ENCODE measurements around the gene GNLY.
"Not testable (repeated sequence)": the region's sequence is repeated elsewhere in the genome, so short reads cannot be mapped to it uniquely, and the experiment has no call there.

Gene GNLY

GRCh38 chr2:85668009-85668856 is 25.9 kb upstream of the GNLY start, which contains the start of gene SFTPB:
TSS of gene SFTPB (minus strand) at chr2:85668199. CDS start at chr2:85668183, 16 bp downstream.
- Histone ChIP-seq H3F3A (ENCODE audit: insufficient read depth) (no peaks in the 10 kb centered on the region), H3K4me3 (ENCODE audit: insufficient read depth, low read length, poor library complexity, severe bottlenecking) (no peak within 1 kb of the TSS), H3K9me2 (replicated peaks; ENCODE audit: insufficient read depth, low read length) (no peaks in the 10 kb centered on the region), H4K20me1 (ENCODE audit: low read depth, low read length) (no peaks in the 10 kb centered on the region), H2AFZ (ENCODE audit: low read depth, low read length, severe bottlenecking) (no peak within 1 kb of the TSS), H3K9me3 (ENCODE audit: insufficient read depth, low read length) (no peaks in the 10 kb centered on the region), H3K79me2 (ENCODE audit: insufficient read depth, low read length) (no peaks in the 10 kb centered on the region), H3K36me3 (ENCODE audit: low read length) (no peaks in the 10 kb centered on the region), H3K27me3 (ENCODE audit: low read length) (no peaks in the 10 kb centered on the region), H3K27ac (ENCODE audit: low read depth, low read length) (no peak within 1 kb of the TSS), H3K4me2 (ENCODE audit: low read depth, low read length, poor library complexity, severe bottlenecking) (no peak within 1 kb of the TSS), H3K9ac (ENCODE audit: low read length) (no peak within 1 kb of the TSS)
- TF ChIP-seq CTCF (IDR thresholded peaks at IDR 0.05; ENCODE audit: insufficient read depth, low read length, poor library complexity, severe bottlenecking) (no peak), EZH2phosphoT487 (conservative IDR thresholded peaks at IDR 0.05; ENCODE audit: low read length) (no peak)

- no peaks in the 10 kb centered on the region for H3K9me3 ChIP-seq (ENCODE audit: insufficient read depth, low read length)
- no peak for TF ChIP-seq EZH2phosphoT487 (conservative IDR thresholded peaks at IDR 0.05; ENCODE audit: low read length)
- no peak for TF ChIP-seq CTCF (IDR thresholded peaks at IDR 0.05; ENCODE audit: insufficient read depth, low read length, poor library complexity, severe bottlenecking)
- H4K20me1 ChIP-seq (ENCODE audit: low read depth, low read length): no peaks in the 10 kb centered on the region
- H3K9ac ChIP-seq (ENCODE audit: low read length): no peak overlapping the region
- no peaks in the 10 kb centered on the region for H3K9me2 ChIP-seq (replicated peaks; ENCODE audit: insufficient read depth, low read length)
- H3K4me2 ChIP-seq (ENCODE audit: low read depth, low read length, poor library complexity, severe bottlenecking): no peak overlapping the region
- H3K27ac ChIP-seq (ENCODE audit: low read depth, low read length): no peak overlapping the region
- no peak overlapping the region for H2AFZ ChIP-seq (ENCODE audit: low read depth, low read length, severe bottlenecking)
- H3K27me3 ChIP-seq (ENCODE audit: low read length): no peaks in the 10 kb centered on the region
- no peaks in the 10 kb centered on the region for H3F3A ChIP-seq (ENCODE audit: insufficient read depth)
- H3K79me2 ChIP-seq (ENCODE audit: insufficient read depth, low read length): no peaks in the 10 kb centered on the region
- H3K36me3 ChIP-seq (ENCODE audit: low read length): no peaks in the 10 kb centered on the region
- H3K4me3 ChIP-seq (ENCODE audit: insufficient read depth, low read length, poor library complexity, severe bottlenecking): no peak overlapping the region
These were observed 25.4 kb upstream of the GNLY start for GRCh38 chr2:85668857-85669142.

- no peaks in the 10 kb centered on the region for H3K36me3 ChIP-seq (ENCODE audit: low read length)
- no peak overlapping the region for H3K4me3 ChIP-seq (ENCODE audit: insufficient read depth, low read length, poor library complexity, severe bottlenecking)
- H3K27ac ChIP-seq (ENCODE audit: low read depth, low read length): no peak overlapping the region
- H3K27me3 ChIP-seq (ENCODE audit: low read length): no peaks in the 10 kb centered on the region
- H3K9me2 ChIP-seq (replicated peaks; ENCODE audit: insufficient read depth, low read length): no peaks in the 10 kb centered on the region
- no peak overlapping the region for H3K9ac ChIP-seq (ENCODE audit: low read length)
- no peak for TF ChIP-seq EZH2phosphoT487 (conservative IDR thresholded peaks at IDR 0.05; ENCODE audit: low read length)
- no peak for TF ChIP-seq CTCF (IDR thresholded peaks at IDR 0.05; ENCODE audit: insufficient read depth, low read length, poor library complexity, severe bottlenecking)
- no peaks in the 10 kb centered on the region for H4K20me1 ChIP-seq (ENCODE audit: low read depth, low read length)
- no peaks in the 10 kb centered on the region for H3K9me3 ChIP-seq (ENCODE audit: insufficient read depth, low read length)
- no peak overlapping the region for H2AFZ ChIP-seq (ENCODE audit: low read depth, low read length, severe bottlenecking)
- H3K79me2 ChIP-seq (ENCODE audit: insufficient read depth, low read length): no peaks in the 10 kb centered on the region
- no peaks in the 10 kb centered on the region for H3F3A ChIP-seq (ENCODE audit: insufficient read depth)
- no peak overlapping the region for H3K4me2 ChIP-seq (ENCODE audit: low read depth, low read length, poor library complexity, severe bottlenecking)
These were observed 24.6 kb upstream of the GNLY start for GRCh38 chr2:85669549-85669948.

GRCh38 chr2:85670416-85670815 is 23.7 kb upstream of the GNLY start:
- H3K9me2 ChIP-seq (replicated peaks; ENCODE audit: insufficient read depth, low read length); H3K9ac ChIP-seq (ENCODE audit: low read length); H3K36me3 ChIP-seq (ENCODE audit: low read length); H3K4me3 ChIP-seq (ENCODE audit: insufficient read depth, low read length, poor library complexity, severe bottlenecking); H3K4me2 ChIP-seq (ENCODE audit: low read depth, low read length, poor library complexity, severe bottlenecking); H3K27ac ChIP-seq (ENCODE audit: low read depth, low read length); H4K20me1 ChIP-seq (ENCODE audit: low read depth, low read length); H3K9me3 ChIP-seq (ENCODE audit: insufficient read depth, low read length); H3F3A ChIP-seq (ENCODE audit: insufficient read depth); H2AFZ ChIP-seq (ENCODE audit: low read depth, low read length, severe bottlenecking); H3K27me3 ChIP-seq (ENCODE audit: low read length); H3K79me2 ChIP-seq (ENCODE audit: insufficient read depth, low read length): not testable (repeated sequence)
